Activated CD8-positive, alpha-beta memory T cell treated with anti-CD3 and anti-CD28 coated beads for 36 hours (primary cell): Measurements from ENCODE around the gene MRO. TPM values are rescaled to one million over a fixed set of nuclear protein-coding genes. Genes with fewer than 3 reads are reported as not detected.
"Not testable (repeated sequence)": the region's sequence is repeated elsewhere in the genome, so short reads cannot be mapped to it uniquely, and the experiment has no call there.

ENCODE experiments used
- CTCF ChIA-PET: fragments of 350-600 bp; sonication (Branson Sonifier 250); formaldehyde crosslinking; loops from one replicate; lab custom pipeline; 2021; ENCODE audit warnings: antibody characterized with exemption; lab: Charles Lee
- POLR2A ChIA-PET: fragments of 350-600 bp; sonication (Branson Sonifier 250); formaldehyde crosslinking; loops from one replicate; lab custom pipeline; 2021; ENCODE audit warnings: antibody characterized with exemption; lab: Charles Lee
- total RNA-seq, 2 experiments: library from RNA; stranded (reverse); gene quantifications; one replicate each; pipeline ENCODE4 v1.2.3, GENCODE V29; 2021

The MRO gene
- total RNA-seq: not detected

- ChIA-PET POLR2A (no interaction called here), CTCF (interaction anchor here (0.7 to 1.4 kb wide), 9 partner anchors 9 to 264 kb away, joined by 3 read pairs; partner anchors contain the start of gene ME2)
These were observed at the start of gene MRO for GRCh38 chr18:50819728-50820378. MRO (minus strand) TSS chr18:50820016; CDS start chr18:50809400, 10,616 bp downstream.

GRCh38 chr18:50869150-50869549 is 49.3 kb upstream of the MRO start:
- CTCF ChIA-PET: interaction anchor here (0.7 kb wide), 1 partner anchor 9 kb away, joined by 3 read pairs; no protein-coding TSS in a partner anchor

GRCh38 chr18:50866765-50867164 is 46.9 kb upstream of the MRO start:
- ChIA-PET POLR2A (no interaction called here), CTCF (no interaction called here)

More at GRCh38 chr18:50869150-50869549, 49.3 kb upstream of the MRO start:
- POLR2A ChIA-PET: no interaction called here

GRCh38 chr18:50863840-50864375 is 44.1 kb upstream of the MRO start:
- POLR2A ChIA-PET: no interaction called here
- CTCF ChIA-PET: no interaction called here

- POLR2A ChIA-PET: interaction anchor here (0.7 kb wide), 1 partner anchor 368 kb away, joined by 9 read pairs; no protein-coding TSS in a partner anchor
- CTCF ChIA-PET: interaction anchor here (0.6 kb wide), 1 partner anchor 18 kb away, joined by 3 read pairs; no protein-coding TSS in a partner anchor
These were observed 42.6 kb upstream of the MRO start for GRCh38 chr18:50862401-50862800.

- ChIA-PET CTCF (no interaction called here), POLR2A (no interaction called here)
These were observed 41.8 kb upstream of the MRO start for GRCh38 chr18:50861617-50862016.

- CTCF ChIA-PET: no interaction called here
- POLR2A ChIA-PET: no interaction called here
These were observed 40.2 kb upstream of the MRO start for GRCh38 chr18:50859793-50860555.

GRCh38 chr18:50857694-50858093 is 37.9 kb upstream of the MRO start:
- POLR2A ChIA-PET: no interaction called here

GRCh38 chr18:50857166-50857565 is 37.4 kb upstream of the MRO start:
- CTCF ChIA-PET: not testable (repeated sequence)

More at GRCh38 chr18:50857694-50858093, 37.9 kb upstream of the MRO start:
- CTCF ChIA-PET: no interaction called here

GRCh38 chr18:50855976-50856757 is 36.4 kb upstream of the MRO start:
- ChIA-PET POLR2A (no interaction called here), CTCF (no interaction called here)

More at GRCh38 chr18:50857166-50857565, 37.4 kb upstream of the MRO start:
- POLR2A ChIA-PET: interaction anchor here (0.6 kb wide), 1 partner anchor 476 kb away, joined by 4 read pairs; no protein-coding TSS in a partner anchor

- CTCF ChIA-PET: no interaction called here
- POLR2A ChIA-PET: no interaction called here
These were observed 34.1 kb upstream of the MRO start for GRCh38 chr18:50853863-50854271.

GRCh38 chr18:50850307-50851065 is 30.7 kb upstream of the MRO start:
- ChIA-PET CTCF (no interaction called here), POLR2A (interaction anchor here (0.6 kb wide), 2 partner anchors 8 to 412 kb away, joined by 3 to 6 read pairs; no protein-coding TSS in a partner anchor)

GRCh38 chr18:50849419-50849821 is 29.6 kb upstream of the MRO start:
- ChIA-PET POLR2A (no interaction called here), CTCF (no interaction called here)

GRCh38 chr18:50848991-50849390 is 29.2 kb upstream of the MRO start:
- POLR2A ChIA-PET: no interaction called here
- CTCF ChIA-PET: no interaction called here

GRCh38 chr18:50848061-50848551 is 28.3 kb upstream of the MRO start:
- CTCF ChIA-PET: no interaction called here
- POLR2A ChIA-PET: interaction anchor here (0.7 kb wide), 1 partner anchor 16 kb away, joined by 3 read pairs; no protein-coding TSS in a partner anchor

GRCh38 chr18:50847192-50847591 is 27.4 kb upstream of the MRO start:
- ChIA-PET CTCF (interaction anchor here (0.7 kb wide), 1 partner anchor 27 kb away, joined by 3 read pairs; no protein-coding TSS in a partner anchor), POLR2A (no interaction called here)

GRCh38 chr18:50844960-50845359 is 25.1 kb upstream of the MRO start:
- CTCF ChIA-PET: interaction anchor here (0.6 kb wide), 1 partner anchor 53 kb away, joined by 4 read pairs; no protein-coding TSS in a partner anchor
- POLR2A ChIA-PET: no interaction called here

GRCh38 chr18:50844554-50844953 is 24.7 kb upstream of the MRO start:
- ChIA-PET POLR2A (no interaction called here), CTCF (no interaction called here)
